Activated CD4-positive, CD25-positive, alpha-beta regulatory T cell treated with anti-CD3 and anti-CD28 coated beads, Interleukin-2, amount 50 U/mL, for 16 hours (primary cell): ENCODE measurements around the gene KATNAL1.

Source experiments
- DNase-seq: peaks from one replicate; pipeline ENCODE4 v3.0.0-alpha.2; 2020; ENCODE audit warnings: low read depth, low spot score

The KATNAL1 gene

GRCh38 chr13:30332456-30333143 lies 25.2 kb upstream of the KATNAL1 start:
- no peak for DNase-seq

GRCh38 chr13:30331331-30331771 lies 24.0 kb upstream of the KATNAL1 start:
- no peak for DNase-seq

GRCh38 chr13:30329009-30329585 lies 21.7 kb upstream of the KATNAL1 start:
- no peak for DNase-seq

DNA sequence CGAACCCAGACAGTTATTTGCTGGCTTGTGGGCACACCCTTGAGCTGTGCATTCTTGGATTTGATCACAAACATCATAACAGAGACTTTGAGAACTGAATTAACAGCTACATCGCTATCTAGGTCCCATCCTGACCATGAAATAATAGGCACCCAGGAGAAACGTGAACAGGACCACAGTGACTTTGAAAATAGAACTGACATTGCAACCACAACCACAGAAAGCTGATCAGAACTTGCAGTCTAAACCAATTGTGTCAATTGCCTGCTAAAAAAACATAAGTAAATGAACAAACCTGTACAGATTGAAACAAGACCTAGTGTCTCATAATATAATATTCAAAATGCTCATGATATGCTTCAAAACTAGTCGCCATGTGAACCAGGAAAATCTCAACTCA lies 18.3 kb upstream of the KATNAL1 start:
- DNase-seq, result no peak

GRCh38 chr13:30323524-30323923 lies 16.2 kb upstream of the KATNAL1 start:
- DNase-seq, result no peak

DNA sequence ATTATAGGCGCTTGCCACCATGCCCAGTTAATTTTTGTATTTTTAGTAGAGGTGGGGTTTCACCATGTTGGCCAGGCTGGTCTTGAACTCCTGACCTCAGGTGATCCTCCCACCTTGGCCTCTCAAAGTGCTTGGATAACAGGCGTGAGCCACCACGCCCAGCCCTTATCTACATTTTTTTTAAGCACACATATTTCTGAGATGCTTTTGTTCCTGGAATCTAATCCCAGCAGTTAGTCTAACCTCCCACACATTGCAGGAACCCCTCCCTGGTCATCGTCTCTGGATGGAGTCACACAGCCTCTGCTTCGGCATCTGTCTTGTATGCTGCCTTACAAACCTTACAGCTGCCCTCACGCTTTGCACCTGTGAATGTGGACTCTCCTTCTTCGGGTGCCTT lies 15.1 kb upstream of the KATNAL1 start:
- DNase-seq, result no peak

- no peak for DNase-seq
Observed at GRCh38 chr13:30321256-30321655, 13.9 kb upstream of the KATNAL1 start.

- no peak for DNase-seq
Observed at GRCh38 chr13:30319655-30320054, 12.3 kb upstream of the KATNAL1 start.

- DNase-seq, result no peak
Observed at GRCh38 chr13:30319130-30319529, 11.8 kb upstream of the KATNAL1 start.

- DNase-seq, result no peak
Observed at GRCh38 chr13:30318026-30318425, 10.7 kb upstream of the KATNAL1 start.

- DNase-seq, result no peak
Observed at GRCh38 chr13:30314562-30314961, 7.2 kb upstream of the KATNAL1 start.

DNA sequence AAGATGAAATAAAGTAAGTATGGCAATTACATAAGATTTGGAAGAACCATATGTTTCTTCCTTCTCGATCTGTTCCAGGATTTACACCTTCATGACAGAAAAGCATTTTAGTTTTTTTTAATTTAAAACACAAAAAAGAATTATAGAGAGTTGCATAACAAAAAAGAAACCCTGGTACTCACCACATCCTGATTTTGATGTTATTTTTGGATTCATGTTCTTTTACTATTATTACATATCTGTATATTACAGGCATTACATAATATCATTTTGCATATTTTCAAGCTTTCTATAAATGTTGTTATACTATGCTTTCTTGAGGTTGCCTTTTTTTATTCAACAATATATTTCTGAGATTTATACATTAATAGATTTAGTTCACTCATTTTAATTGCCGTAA lies 6.7 kb upstream of the KATNAL1 start:
- no peak for DNase-seq

DNA sequence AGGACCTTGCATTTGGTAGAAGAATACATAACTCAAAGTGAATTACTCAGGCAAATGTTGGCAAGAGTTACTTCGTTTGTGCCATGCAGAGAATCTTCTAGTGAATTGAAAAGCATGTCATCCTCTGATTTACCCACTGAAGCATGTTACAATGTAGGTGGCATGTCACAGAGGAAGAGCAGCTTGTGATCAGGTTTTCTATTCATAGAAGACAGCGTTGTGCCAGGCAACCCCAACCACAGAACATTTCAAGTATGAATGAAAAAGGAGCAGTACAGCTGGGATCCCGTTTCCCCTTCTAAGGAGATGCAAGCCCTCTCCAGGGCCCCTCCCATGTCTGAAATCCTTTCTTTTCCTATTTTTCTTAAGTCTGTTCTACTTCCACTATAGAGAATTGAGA lies 6.0 kb upstream of the KATNAL1 start:
- DNase-seq, result no peak

- no peak for DNase-seq
Observed at GRCh38 chr13:30312904-30313303, 5.6 kb upstream of the KATNAL1 start.

GRCh38 chr13:30308548-30308947 lies 1.2 kb upstream of the KATNAL1 start:
- DNase-seq, result no peak

DNA sequence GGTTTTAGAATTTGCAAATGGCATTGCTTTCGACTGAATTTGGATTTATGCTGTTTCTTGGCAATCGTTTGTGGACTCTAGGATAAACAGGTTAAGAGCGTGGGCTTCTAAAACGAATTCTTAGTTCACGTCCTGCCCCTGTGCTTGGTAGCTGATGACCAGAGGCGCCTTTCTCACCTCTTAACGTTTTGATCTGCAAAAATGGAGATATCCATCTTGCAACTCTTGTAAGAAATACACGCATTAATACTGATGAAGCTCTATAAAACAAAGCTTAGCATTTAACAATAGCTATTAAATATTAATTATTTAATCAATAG lies 580 bp upstream of the KATNAL1 start:
- DNase-seq, result no peak

DNA sequence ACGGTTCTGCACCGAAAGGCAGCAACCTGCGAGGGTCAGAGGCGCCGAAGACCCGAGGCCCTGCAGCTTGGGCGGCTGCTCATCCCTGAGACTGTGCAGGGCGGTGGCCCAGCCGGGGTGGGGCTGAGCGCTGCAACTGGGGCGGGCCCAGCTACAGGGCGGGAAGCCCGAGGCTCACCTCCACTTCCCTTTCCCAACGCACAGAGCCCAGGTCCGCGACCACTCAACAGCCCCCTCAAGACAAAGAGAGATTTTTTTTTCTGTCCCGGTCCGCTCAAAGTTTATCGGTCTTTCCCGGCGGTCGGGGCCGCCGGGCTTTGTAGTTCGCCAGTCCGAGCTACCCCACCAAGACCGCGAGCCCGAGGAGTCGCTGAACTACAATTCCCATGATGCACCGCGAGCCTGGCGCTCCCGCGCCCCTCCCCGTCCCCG lies 573 bp downstream of the KATNAL1 start:
- DNase-seq, result peak; percentile 80

- DNase-seq, result no peak
Observed at GRCh38 chr13:30305456-30305970, 1.8 kb downstream of the KATNAL1 start.

- no peak for DNase-seq
Observed at GRCh38 chr13:30303269-30303668, 4.1 kb downstream of the KATNAL1 start.

GRCh38 chr13:30301827-30302226 lies 5.5 kb downstream of the KATNAL1 start:
- no peak for DNase-seq

- no peak for DNase-seq
Observed at GRCh38 chr13:30300596-30300995, 6.8 kb downstream of the KATNAL1 start.

DNA sequence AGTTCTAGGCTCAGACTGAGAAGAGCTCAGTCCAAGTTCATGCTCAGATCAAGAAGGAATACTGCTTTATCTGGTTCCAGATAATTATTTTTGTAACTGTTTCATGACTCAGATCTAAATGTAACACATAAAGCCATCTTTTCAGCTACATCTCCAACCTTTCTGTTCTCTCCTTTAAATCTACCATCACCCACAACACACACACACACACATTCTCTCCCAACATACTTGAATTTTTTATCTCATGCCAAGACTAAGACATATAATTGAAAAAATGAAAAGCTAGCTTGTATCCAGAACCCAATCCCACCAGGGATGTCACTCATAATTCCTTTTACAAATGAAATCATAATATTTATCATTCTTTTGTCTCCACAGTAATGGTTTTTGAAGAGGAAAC lies 7.6 kb downstream of the KATNAL1 start:
- no peak for DNase-seq

DNA sequence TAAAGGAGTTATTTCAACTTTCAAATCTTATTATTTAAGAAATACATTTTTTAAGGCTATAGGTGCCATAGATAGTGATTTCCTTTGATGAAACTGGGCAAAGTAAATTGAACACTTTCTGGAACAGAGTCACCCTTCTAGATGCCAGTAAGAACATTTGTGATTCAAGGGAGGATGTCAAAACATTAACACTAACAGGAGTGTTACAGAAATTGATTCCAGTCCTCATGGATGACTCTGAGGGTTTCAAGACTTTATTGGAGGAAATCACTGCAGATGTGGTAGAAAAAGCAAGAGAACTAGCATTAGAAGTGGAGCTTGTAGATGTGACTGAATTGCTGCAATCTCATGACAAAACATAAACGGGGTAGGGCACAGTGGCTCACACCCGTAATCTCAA lies 12.2 kb downstream of the KATNAL1 start:
- DNase-seq, result no peak

GRCh38 chr13:30294004-30294403 lies 13.3 kb downstream of the KATNAL1 start:
- no peak for DNase-seq
